OCI-LY7 (cell line): ENCODE measurements around the gene RNF123. TPM values are rescaled to one million over a fixed set of nuclear protein-coding genes. Genes with fewer than 3 reads are reported as not detected.

Source experiments
- BruUV-seq: library from RNA; stranded (reverse); fragments of 400-500 nt; replicated peaks from 2 replicates; lab custom pipeline; 2021; lab: Mats Ljungman, UMichigan
- CTCF ChIA-PET: fragments of 300-600 bp; sonication (Branson Sonifier 250); formaldehyde crosslinking; loops from one replicate; lab custom pipeline; 2022; ENCODE audit warnings: antibody characterized with exemption; ENCODE audit not compliant: unreplicated experiment; lab: Charles Lee
- POLR2A ChIA-PET: fragments of 300-600 bp; sonication (Branson Sonifier 250); formaldehyde crosslinking; loops from one replicate; lab custom pipeline; 2022; ENCODE audit warnings: antibody characterized with exemption; lab: Charles Lee
- DNase-seq: peaks from one replicate; pipeline ENCODE4 v3.0.0-alpha.2; 2015; ENCODE audit warnings: low spot score
- H2AFZ ChIP-seq: fragments of 200-600 bp; sonication (generic), shearing (Covaris generic); 2 replicates; pipeline ENCODE4 v1.6.1; 2014; ENCODE audit warnings: mild to moderate bottlenecking, antibody characterized with exemption, low read length, moderate library complexity
- H3K27ac ChIP-seq: fragments of 200-600 bp; sonication (generic); 2 replicates; pipeline ENCODE4 v1.5.1; 2014; ENCODE audit warnings: mixed run types, low read depth, mild to moderate bottlenecking, moderate library complexity, low read length, inconsistent platforms; ENCODE audit not compliant: poor library complexity, severe bottlenecking
- H3K36me3 ChIP-seq: fragments of 200-600 bp; sonication (generic); 2 replicates; pipeline ENCODE4 v1.6.1; 2014; ENCODE audit warnings: mild to moderate bottlenecking, antibody characterized with exemption, low read length, moderate library complexity, mixed read lengths; ENCODE audit not compliant: insufficient read depth
- H3K4me1 ChIP-seq: fragments of 200-600 bp; sonication (generic); 2 replicates; pipeline ENCODE4 v1.5.1; 2014; ENCODE audit warnings: mild to moderate bottlenecking, low read length; ENCODE audit not compliant: insufficient read depth, poor library complexity, severe bottlenecking
- H3K4me2 ChIP-seq: fragments of 200-600 bp; sonication (generic); 2 replicates; pipeline ENCODE4 v1.6.1; 2014; ENCODE audit warnings: mild to moderate bottlenecking, low read length
- H3K4me3 ChIP-seq: fragments of 200-600 bp; sonication (generic); 2 replicates; pipeline ENCODE4 v1.5.1; 2014; ENCODE audit warnings: mild to moderate bottlenecking, low read depth, low read length; ENCODE audit not compliant: poor library complexity, severe bottlenecking
- H3K79me2 ChIP-seq: fragments of 200-600 bp; sonication (generic); 2 replicates; pipeline ENCODE4 v1.6.1; 2016; ENCODE audit warnings: low read depth, mild to moderate bottlenecking, low read length, moderate library complexity, mixed read lengths; ENCODE audit not compliant: insufficient read depth
- H3K9me2 ChIP-seq: fragments of 200-600 bp; sonication (generic); 2 replicates; pipeline ENCODE4 v1.6.1; 2016; ENCODE audit warnings: mild to moderate bottlenecking, low read length, mixed read lengths; ENCODE audit not compliant: insufficient read depth
- H3K9me3 ChIP-seq: fragments of 200-600 bp; sonication (generic); 2 replicates; pipeline ENCODE4 v1.6.1; 2014; ENCODE audit warnings: mild to moderate bottlenecking, mixed run types, low read length, mixed read lengths
- H4K20me1 ChIP-seq: fragments of 200-600 bp; sonication (generic); 2 replicates; pipeline ENCODE4 v1.6.1; 2014; ENCODE audit warnings: mild to moderate bottlenecking, antibody characterized with exemption, low read length, moderate library complexity, mixed read lengths; ENCODE audit not compliant: insufficient read depth
- CTCF ChIP-seq: fragments of 200-600 bp; sonication (generic); conservative IDR thresholded peaks from 2 replicates; pipeline ENCODE4 v1.5.1; 2014; ENCODE audit warnings: mild to moderate bottlenecking, antibody characterized with exemption, low read length, moderate library complexity, mixed read lengths
- EZH2phosphoT487 ChIP-seq: fragments of 200-600 bp; sonication (generic); IDR thresholded peaks from 2 replicates; pipeline ENCODE4 v1.6.1; 2018; ENCODE audit warnings: low read depth, borderline replicate concordance, mild to moderate bottlenecking, mixed run types, antibody characterized with exemption, low read length, moderate library complexity, mixed read lengths
- intact Hi-C: fragments of 100-400 bp; cut with micrococcal nuclease; formaldehyde crosslinking; loops from one replicate; pipeline ENCODE4 v1.10.0; 2022; ENCODE audit not compliant: unreplicated experiment
- total RNA-seq, 2 experiments: library from RNA; depleted of rRNA in 1 of 2; stranded (reverse); fragments of >200 nt in 1 of 2; shearing (Covaris generic) in 1 of 2; gene quantifications; 2 replicates each; pipeline ENCODE4 v1.2.3, GENCODE V29; 2014 to 2022

Gene RNF123
- total RNA-seq, 2 experiments from 2014 or later = 20.8 to 48.4 TPM

GRCh38 chr3:49706456-49707112, 17.2 kb downstream of the RNF123 start:
- Histone ChIP-seq H4K20me1 (no peaks in the 10 kb centered on the region), H2AFZ (no peak overlapping the region), H3K9me2 (no peaks in the 10 kb centered on the region), H3K36me3 (0 out of 2 replicates have a peak, but pooled peaks cover 10% of the 10 kb centered on the region), H3K4me1 (no peaks in the 10 kb centered on the region), H3K27ac (no peak overlapping the region), H3K4me2 (no peak overlapping the region), H3K79me2 (no peaks in the 10 kb centered on the region), H3K4me3 (no peak overlapping the region), H3K9me3 (no peaks in the 10 kb centered on the region)
- POLR2A ChIA-PET = no interaction called here
- TF ChIP-seq EZH2phosphoT487 = no peak
- no peak for TF ChIP-seq CTCF
- DNase-seq = no peak
- CTCF ChIA-PET = interaction anchor here (0.5 kb wide), 1 partner anchor 202 kb away, joined by 4 read pairs; no protein-coding TSS in a partner anchor
- intact Hi-C loops = no loop called here
- no TSS peak for BruUV-seq

GRCh38 chr3:49707113-49707480, 17.7 kb downstream of the RNF123 start:
- Histone ChIP-seq H2AFZ (no peak overlapping the region), H3K79me2 (no peaks in the 10 kb centered on the region), H3K4me1 (no peaks in the 10 kb centered on the region), H3K27ac (no peak overlapping the region), H4K20me1 (no peaks in the 10 kb centered on the region), H3K9me3 (no peaks in the 10 kb centered on the region), H3K4me2 (no peak overlapping the region), H3K36me3 (0 out of 2 replicates have a peak, but pooled peaks cover 5% of the 10 kb centered on the region), H3K9me2 (no peaks in the 10 kb centered on the region), H3K4me3 (no peak overlapping the region)
- DNase-seq = no peak
- ChIA-PET CTCF (no interaction called here), POLR2A (interaction anchor here (0.6 kb wide), 1 partner anchor 375 kb away, joined by 3 read pairs; no protein-coding TSS in a partner anchor)
- intact Hi-C loops = no loop called here
- no peak for TF ChIP-seq EZH2phosphoT487
- TF ChIP-seq CTCF = no peak
- no TSS peak for BruUV-seq

DNA sequence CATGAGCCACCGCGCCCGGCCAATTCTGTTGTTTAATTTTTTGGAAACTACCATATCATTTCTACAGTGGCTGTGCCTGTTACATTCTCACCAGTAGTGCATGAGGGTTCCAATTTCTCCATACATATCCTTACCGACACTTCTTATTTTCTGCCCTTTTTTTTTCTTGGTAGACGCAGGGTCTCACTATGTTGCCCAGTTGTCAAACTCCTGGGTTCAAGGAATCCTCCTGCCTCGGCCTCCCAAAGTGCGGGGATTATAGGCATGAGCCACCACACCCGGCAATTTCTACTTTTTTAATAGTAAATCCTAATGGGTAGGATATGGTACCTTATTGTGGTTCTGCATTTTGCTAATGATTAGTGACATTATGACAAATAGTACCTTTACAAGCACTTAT, 20.5 kb downstream of the RNF123 start:
- H2AFZ ChIP-seq = no peak overlapping the region
- TF ChIP-seq CTCF (no peak), EZH2phosphoT487 (no peak)
- H4K20me1 ChIP-seq = no peaks in the 10 kb centered on the region
- no peaks in the 10 kb centered on the region for H3K4me1 ChIP-seq
- intact Hi-C loops = no loop called here
- POLR2A ChIA-PET = no interaction called here
- H3K27ac ChIP-seq = no peak overlapping the region
- CTCF ChIA-PET = no interaction called here
- H3K9me2 ChIP-seq = no peaks in the 10 kb centered on the region
- BruUV-seq = no TSS peak
- no peaks in the 10 kb centered on the region for H3K9me3 ChIP-seq
- H3K79me2 ChIP-seq = no peaks in the 10 kb centered on the region
- DNase-seq = no peak
- H3K36me3 ChIP-seq = 0 out of 2 replicates have a peak, but pooled peaks cover 4% of the 10 kb centered on the region
- H3K4me2 ChIP-seq = no peak overlapping the region
- H3K4me3 ChIP-seq = no peak overlapping the region
